Tibial nerve (tissue), 4 donors: ENCODE data around the gene OPCML. TPM values are rescaled to one million over a fixed set of nuclear protein-coding genes. Genes with fewer than 3 reads are reported as not detected.

Source experiments
- DNase-seq, 2 donors: peaks; one replicate each; pipeline ENCODE4 v3.0.0-alpha.2; 2019; ENCODE audit warnings: low spot score in 2 of 2
- H3K27ac ChIP-seq, 4 donors: fragments of 200-600 bp; sonication (generic) in 3 of 4; one replicate each; pipeline ENCODE4 v1.5.1; 2017 to 2019; ENCODE audit warnings: mild to moderate bottlenecking in 1 of 4
- H3K27me3 ChIP-seq, 2 donors: fragments of 200-600 bp; sonication (generic) in 1 of 2; one replicate each; pipeline versions ENCODE4 v1.5.1 to v1.6.0; 2017 to 2019
- H3K36me3 ChIP-seq, 3 donors: fragments of 200-600 bp; sonication (generic); one replicate each; pipeline ENCODE4 v1.5.1; 2018 to 2019
- H3K4me1 ChIP-seq, 4 donors: fragments of 200-600 bp; sonication (generic) in 3 of 4; one replicate each; pipeline ENCODE4 v1.5.1; 2017 to 2019
- H3K4me3 ChIP-seq, 4 donors: fragments of 200-600 bp; sonication (generic) in 3 of 4; one replicate each; pipeline ENCODE4 v1.5.1; 2017 to 2019; ENCODE audit warnings: mild to moderate bottlenecking in 1 of 4, moderate library complexity in 1 of 4
- H3K9me3 ChIP-seq, 4 donors: fragments of 200-600 bp; sonication (generic) in 3 of 4; one replicate each; pipeline ENCODE4 v1.5.1; 2017 to 2019
- EP300 ChIP-seq, 2 donors: sonication (generic); formaldehyde crosslinking; IDR thresholded peaks; one replicate each; pipeline ENCODE4 v1.6.1; 2017; ENCODE audit warnings: antibody characterized with exemption in 2 of 2, mild to moderate bottlenecking in 1 of 2
- POLR2A ChIP-seq, 2 donors: fragments of 450-650 bp; IDR thresholded peaks; one replicate each; pipeline ENCODE4 v1.6.1; 2017; ENCODE audit warnings: antibody characterized with exemption in 2 of 2, mild to moderate bottlenecking in 2 of 2, moderate library complexity in 2 of 2
- WGBS, 2 donors: methylation state at CpG; one replicate each; pipeline ENCODE4 v1.1.5; 2018; 5-methylcytosine and 5-hydroxymethylcytosine counted together
- total RNA-seq, 4 donors: library from RNA; depleted of rRNA; stranded (reverse); fragments of >200 nt; gene quantifications; one replicate each; pipeline ENCODE4 v1.1.0, GENCODE V29; 2016
- TF ChIP-seq, protein P1 (sequence below), 5 experiments: fragments of 200-600 bp in 3 of 5; fragments of 450-650 bp in 2 of 5; sonication (generic) in 3 of 5; IDR thresholded peaks; one replicate each; pipeline ENCODE4 v1.5.1; 2016 to 2019; ENCODE audit warnings: antibody characterized with exemption in 5 of 5, mild to moderate bottlenecking in 3 of 5, moderate library complexity in 2 of 5

The OPCML gene
- 10 to 100 TPM in 1 of 4 donors, 1 to 10 TPM in 3; 1.0 to 10.8 (median 1.9) TPM for total RNA-seq

DNA sequence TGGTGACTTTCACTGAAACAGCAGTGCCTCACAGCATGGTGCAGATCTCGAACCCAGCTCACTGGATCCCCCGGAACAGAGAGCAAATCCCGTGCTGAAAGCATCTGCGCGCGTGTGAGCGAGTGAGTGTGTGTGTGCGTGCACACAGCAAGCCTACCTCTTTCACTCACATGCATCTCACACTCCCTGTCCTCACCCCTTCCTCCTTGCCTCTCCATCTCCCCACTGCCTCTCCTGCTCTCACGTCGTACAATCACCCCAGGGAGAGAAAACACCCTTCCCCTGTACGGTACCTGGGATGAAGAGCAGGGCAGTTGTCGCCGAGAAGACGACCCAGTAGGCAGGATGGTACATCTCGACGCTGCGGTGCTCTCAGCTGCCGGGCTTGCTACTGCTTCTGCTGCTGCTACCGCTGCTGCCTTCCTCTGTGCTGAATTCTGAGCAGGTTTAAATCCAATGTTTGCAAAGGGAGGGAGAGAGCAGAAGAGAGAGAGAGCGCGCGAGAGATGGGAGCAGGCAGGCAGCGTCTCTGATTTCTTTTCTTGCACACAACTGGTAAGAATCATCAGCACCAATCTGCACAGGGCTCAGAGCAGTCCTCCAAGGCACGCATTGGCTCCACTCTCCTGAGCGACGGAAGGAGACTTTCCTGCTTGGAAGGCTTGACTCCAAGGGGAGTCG lies at the start of gene OPCML:
TSS of gene OPCML (minus strand) at position 531 of the 681 bp plus-strand sequence.
- peaks cover 0 to 33% of the 10 kb centered on the region in 2 donors for H3K27me3 ChIP-seq
- peaks cover 0 to 9% (median 0%) of the 10 kb centered on the region in 4 donors for H3K4me1 ChIP-seq
- no peak for DNase-seq
- TF ChIP-seq EP300 (IDR thresholded peaks at IDR 0.05), result no peak
- TF ChIP-seq, protein P1, sequence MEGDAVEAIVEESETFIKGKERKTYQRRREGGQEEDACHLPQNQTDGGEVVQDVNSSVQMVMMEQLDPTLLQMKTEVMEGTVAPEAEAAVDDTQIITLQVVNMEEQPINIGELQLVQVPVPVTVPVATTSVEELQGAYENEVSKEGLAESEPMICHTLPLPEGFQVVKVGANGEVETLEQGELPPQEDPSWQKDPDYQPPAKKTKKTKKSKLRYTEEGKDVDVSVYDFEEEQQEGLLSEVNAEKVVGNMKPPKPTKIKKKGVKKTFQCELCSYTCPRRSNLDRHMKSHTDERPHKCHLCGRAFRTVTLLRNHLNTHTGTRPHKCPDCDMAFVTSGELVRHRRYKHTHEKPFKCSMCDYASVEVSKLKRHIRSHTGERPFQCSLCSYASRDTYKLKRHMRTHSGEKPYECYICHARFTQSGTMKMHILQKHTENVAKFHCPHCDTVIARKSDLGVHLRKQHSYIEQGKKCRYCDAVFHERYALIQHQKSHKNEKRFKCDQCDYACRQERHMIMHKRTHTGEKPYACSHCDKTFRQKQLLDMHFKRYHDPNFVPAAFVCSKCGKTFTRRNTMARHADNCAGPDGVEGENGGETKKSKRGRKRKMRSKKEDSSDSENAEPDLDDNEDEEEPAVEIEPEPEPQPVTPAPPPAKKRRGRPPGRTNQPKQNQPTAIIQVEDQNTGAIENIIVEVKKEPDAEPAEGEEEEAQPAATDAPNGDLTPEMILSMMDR (IDR thresholded peaks at IDR 0.05), result no peak
- no peak for TF ChIP-seq POLR2A (IDR thresholded peaks at IDR 0.05)
- H3K9me3 ChIP-seq, result no peaks in the 10 kb centered on the region
- no peak within 1 kb of the TSS for H3K4me3 ChIP-seq
- 4% methylated on average over 26 to 27 of the region's 27 CpGs for WGBS, 2 donors
- H3K27ac ChIP-seq, result no peak within 1 kb of the TSS
- no peaks in the 10 kb centered on the region for H3K36me3 ChIP-seq

- TF ChIP-seq, protein P1 (IDR thresholded peaks at IDR 0.05), result no peak
- TF ChIP-seq EP300 (IDR thresholded peaks at IDR 0.05) (no peak), POLR2A (IDR thresholded peaks at IDR 0.05) (no peak)
- H3K4me1 ChIP-seq, result no peaks in the 10 kb centered on the region
- 80 to 82% methylated on average over 6 of the region's 6 CpGs for WGBS, 2 donors
- H3K27me3 ChIP-seq, result no peaks in the 10 kb centered on the region
- no peaks in the 10 kb centered on the region for H3K36me3 ChIP-seq
- DNase-seq, result no peak
- no peak overlapping the region for H3K27ac ChIP-seq
- peaks cover 0 to 7% (median 0%) of the 10 kb centered on the region in 4 donors for H3K9me3 ChIP-seq
- no peak overlapping the region for H3K4me3 ChIP-seq
Observed at GRCh38 chr11:133581091-133581490, 48.8 kb upstream of the OPCML start.

DNA sequence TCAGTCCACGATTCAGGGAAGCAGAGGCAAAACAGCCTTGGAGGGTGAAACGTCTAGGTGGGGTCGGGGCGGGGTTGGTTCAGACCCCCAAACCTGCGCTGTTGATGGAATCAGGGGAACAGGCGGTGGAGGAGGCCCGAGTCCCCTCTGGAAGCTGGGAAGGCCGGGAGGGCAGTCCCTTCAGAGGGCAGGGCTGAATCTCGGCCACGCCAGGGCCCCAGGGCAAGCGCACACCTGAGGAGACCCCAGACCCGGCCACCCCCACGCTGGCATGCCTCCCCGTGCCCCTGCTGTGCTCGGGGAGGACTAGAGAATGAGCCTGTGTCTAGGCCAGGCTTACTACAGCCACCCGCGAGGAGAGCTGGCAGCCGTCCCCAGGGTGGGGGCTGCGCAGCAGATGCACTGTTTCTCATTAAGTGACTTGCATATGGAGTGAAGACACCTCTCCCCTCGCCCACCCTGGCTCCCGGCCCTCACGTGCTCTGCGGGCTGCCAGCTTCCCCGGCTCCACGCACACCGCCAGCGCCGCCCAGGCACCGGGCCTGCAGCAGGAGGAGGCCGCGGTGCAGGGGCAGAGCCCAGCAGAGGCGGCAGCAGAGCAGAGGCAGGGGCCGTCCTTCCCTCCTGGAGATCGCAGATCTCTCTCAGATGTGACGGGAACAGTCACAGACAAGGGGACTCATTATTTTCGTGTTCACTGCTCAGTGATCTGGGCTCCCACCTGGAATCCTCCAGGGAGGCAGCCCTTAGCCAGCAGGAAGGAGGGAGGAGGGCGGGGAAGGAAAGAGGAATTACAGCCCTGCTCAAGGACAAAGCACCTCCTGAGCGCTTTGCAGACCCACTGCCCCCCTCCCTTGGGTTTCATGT lies 47.1 kb upstream of the OPCML start:
- H3K4me1 ChIP-seq, result no peaks in the 10 kb centered on the region
- no peak for DNase-seq
- no peaks in the 10 kb centered on the region for H3K9me3 ChIP-seq
- H3K27me3 ChIP-seq, result no peaks in the 10 kb centered on the region
- no peak overlapping the region for H3K4me3 ChIP-seq
- TF ChIP-seq POLR2A (IDR thresholded peaks at IDR 0.05) (no peak), EP300 (IDR thresholded peaks at IDR 0.05) (no peak)
- TF ChIP-seq, protein P1 (IDR thresholded peaks at IDR 0.05), result no peak
- WGBS, 2 donors, result 61 to 64% methylated on average over 35 to 36 of the region's 38 CpGs
- no peak overlapping the region for H3K27ac ChIP-seq
- H3K36me3 ChIP-seq, result no peaks in the 10 kb centered on the region

GRCh38 chr11:133577403-133577802 lies 45.1 kb upstream of the OPCML start:
- Histone ChIP-seq H3K4me3 (no peak overlapping the region), H3K36me3 (no peaks in the 10 kb centered on the region), H3K4me1 (no peaks in the 10 kb centered on the region), H3K27ac (no peak overlapping the region), H3K9me3 (no peaks in the 10 kb centered on the region), H3K27me3 (no peaks in the 10 kb centered on the region)
- TF ChIP-seq, protein P1 (IDR thresholded peaks at IDR 0.05), result no peak
- no peak for TF ChIP-seq POLR2A (IDR thresholded peaks at IDR 0.05)
- no peak for TF ChIP-seq EP300 (IDR thresholded peaks at IDR 0.05)
- no peak for DNase-seq
- WGBS, 2 donors, result 91 to 95% methylated on average over 3 of the region's 3 CpGs

GRCh38 chr11:133576351-133576750 lies 44.0 kb upstream of the OPCML start:
- WGBS, 2 donors, result 82 to 89% methylated on average over 16 of the region's 16 CpGs
- no peak for DNase-seq
- H3K4me1 ChIP-seq, result no peaks in the 10 kb centered on the region
- H3K36me3 ChIP-seq, result no peaks in the 10 kb centered on the region
- H3K9me3 ChIP-seq, result no peaks in the 10 kb centered on the region
- no peaks in the 10 kb centered on the region for H3K27me3 ChIP-seq
- TF ChIP-seq, protein P1 (IDR thresholded peaks at IDR 0.05), result no peak
- TF ChIP-seq EP300 (IDR thresholded peaks at IDR 0.05), result no peak
- no peak for TF ChIP-seq POLR2A (IDR thresholded peaks at IDR 0.05)
- no peak overlapping the region for H3K27ac ChIP-seq
- H3K4me3 ChIP-seq, result no peak overlapping the region
